HG03060 (cell line): Measurements from ENCODE around the gene ZNF536.

Source experiments
- ATAC-seq: cut with Tn5 transposase; IDR thresholded peaks from one replicate; pipeline ENCODE4 v1.9.1; 2021; ENCODE audit warnings: low read depth, moderate number of reproducible peaks; ENCODE audit not compliant: unreplicated experiment

Gene ZNF536

GRCh38 chr19:30590596-30591229, 218.5 kb downstream of the ZNF536 start:
- ATAC-seq: no peak

- ATAC-seq: no peak
Measured at GRCh38 chr19:30593356-30593755, 221.2 kb downstream of the ZNF536 start.

GRCh38 chr19:30593975-30594745, 222.0 kb downstream of the ZNF536 start:
- no peak for ATAC-seq

- no peak for ATAC-seq
Measured at GRCh38 chr19:30596268-30596667, 224.1 kb downstream of the ZNF536 start.

GRCh38 chr19:30596813-30597399, 224.7 kb downstream of the ZNF536 start:
- no peak for ATAC-seq

- ATAC-seq: no peak
Measured at GRCh38 chr19:30598688-30599087, 226.5 kb downstream of the ZNF536 start.

- ATAC-seq: no peak
Measured at GRCh38 chr19:30602661-30603350, 230.6 kb downstream of the ZNF536 start.

- no peak for ATAC-seq
Measured at GRCh38 chr19:30604657-30605056, 232.5 kb downstream of the ZNF536 start.

GRCh38 chr19:30605333-30605732, 233.1 kb downstream of the ZNF536 start:
- ATAC-seq: no peak

- ATAC-seq: no peak
Measured at GRCh38 chr19:30606114-30607050, 234.2 kb downstream of the ZNF536 start.
